ENCODE data around the gene IL9.

Gene IL9

GRCh38 chr5:135921388-135921787 lies 25.7 kb upstream of the IL9 start:
- no peak overlapping the region for H3K4me2 ChIP-seq (ENCODE audit: low read depth, low read length, poor library complexity, severe bottlenecking)
- no peaks in the 10 kb centered on the region for H3K27me3 ChIP-seq (ENCODE audit: low read length)
- H4K20me1 ChIP-seq (ENCODE audit: low read depth, low read length) = no peaks in the 10 kb centered on the region

DNA sequence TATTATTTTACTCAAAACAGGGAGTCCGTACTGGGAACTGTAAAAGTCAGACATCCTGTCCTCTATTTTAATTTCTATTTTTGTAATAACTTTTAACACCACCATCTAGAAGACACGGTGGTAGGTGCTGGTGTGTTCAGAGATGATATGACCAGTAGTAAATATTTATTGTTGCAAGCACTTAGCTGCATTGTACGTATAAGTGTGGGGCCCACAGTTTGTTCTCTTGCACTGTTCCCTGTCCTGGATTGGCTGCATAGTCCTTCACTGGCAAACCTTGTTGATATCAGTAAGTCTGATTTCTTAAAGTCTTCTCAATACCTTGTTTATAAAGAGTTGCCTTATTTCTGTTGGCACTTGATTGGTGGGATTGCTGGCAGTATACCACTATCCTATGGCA lies 24.6 kb upstream of the IL9 start:
- no peaks in the 10 kb centered on the region for H3K9me2 ChIP-seq (replicated peaks; ENCODE audit: insufficient read depth, low read length)
- H2AFZ ChIP-seq (ENCODE audit: low read depth, low read length, severe bottlenecking) = no peak overlapping the region
- H3K9ac ChIP-seq (ENCODE audit: low read length) = no peak overlapping the region
- no peaks in the 10 kb centered on the region for H3K36me3 ChIP-seq (ENCODE audit: low read length)
- H3K4me2 ChIP-seq (ENCODE audit: low read depth, low read length, poor library complexity, severe bottlenecking) = no peak overlapping the region
- TF ChIP-seq EZH2phosphoT487 (conservative IDR thresholded peaks at IDR 0.05; ENCODE audit: low read length) = no peak
- TF ChIP-seq CTCF (IDR thresholded peaks at IDR 0.05; ENCODE audit: insufficient read depth, low read length, poor library complexity, severe bottlenecking) = no peak
- H3K27ac ChIP-seq (ENCODE audit: low read depth, low read length) = no peak overlapping the region
- no peak overlapping the region for H3K4me3 ChIP-seq (ENCODE audit: insufficient read depth, low read length, poor library complexity, severe bottlenecking)
- H3K79me2 ChIP-seq (ENCODE audit: insufficient read depth, low read length) = no peaks in the 10 kb centered on the region
- no peaks in the 10 kb centered on the region for H3K27me3 ChIP-seq (ENCODE audit: low read length)
- H3K9me3 ChIP-seq (ENCODE audit: insufficient read depth, low read length) = no peaks in the 10 kb centered on the region
- no peaks in the 10 kb centered on the region for H4K20me1 ChIP-seq (ENCODE audit: low read depth, low read length)
- H3F3A ChIP-seq (ENCODE audit: insufficient read depth) = no peaks in the 10 kb centered on the region

More at GRCh38 chr5:135921388-135921787, 25.7 kb upstream of the IL9 start:
- Histone ChIP-seq H2AFZ (ENCODE audit: low read depth, low read length, severe bottlenecking) (no peak overlapping the region), H3K27ac (ENCODE audit: low read depth, low read length) (no peak overlapping the region), H3K9me2 (replicated peaks; ENCODE audit: insufficient read depth, low read length) (no peaks in the 10 kb centered on the region), H3K9me3 (ENCODE audit: insufficient read depth, low read length) (no peaks in the 10 kb centered on the region), H3K4me3 (ENCODE audit: insufficient read depth, low read length, poor library complexity, severe bottlenecking) (no peak overlapping the region), H3K9ac (ENCODE audit: low read length) (no peak overlapping the region), H3F3A (ENCODE audit: insufficient read depth) (no peaks in the 10 kb centered on the region), H3K79me2 (ENCODE audit: insufficient read depth, low read length) (no peaks in the 10 kb centered on the region), H3K36me3 (ENCODE audit: low read length) (no peaks in the 10 kb centered on the region)
- TF ChIP-seq CTCF (IDR thresholded peaks at IDR 0.05; ENCODE audit: insufficient read depth, low read length, poor library complexity, severe bottlenecking) (no peak), EZH2phosphoT487 (conservative IDR thresholded peaks at IDR 0.05; ENCODE audit: low read length) (no peak)

- Histone ChIP-seq H3K9ac (ENCODE audit: low read length) (no peak overlapping the region), H3K27ac (ENCODE audit: low read depth, low read length) (no peak overlapping the region), H2AFZ (ENCODE audit: low read depth, low read length, severe bottlenecking) (no peak overlapping the region), H4K20me1 (ENCODE audit: low read depth, low read length) (no peaks in the 10 kb centered on the region), H3K4me3 (ENCODE audit: insufficient read depth, low read length, poor library complexity, severe bottlenecking) (no peak overlapping the region), H3K9me2 (replicated peaks; ENCODE audit: insufficient read depth, low read length) (no peaks in the 10 kb centered on the region), H3F3A (ENCODE audit: insufficient read depth) (no peaks in the 10 kb centered on the region), H3K9me3 (ENCODE audit: insufficient read depth, low read length) (no peaks in the 10 kb centered on the region), H3K36me3 (ENCODE audit: low read length) (no peaks in the 10 kb centered on the region), H3K27me3 (ENCODE audit: low read length) (no peaks in the 10 kb centered on the region), H3K79me2 (ENCODE audit: insufficient read depth, low read length) (no peaks in the 10 kb centered on the region), H3K4me2 (ENCODE audit: low read depth, low read length, poor library complexity, severe bottlenecking) (no peak overlapping the region)
- TF ChIP-seq CTCF (IDR thresholded peaks at IDR 0.05; ENCODE audit: insufficient read depth, low read length, poor library complexity, severe bottlenecking) = no peak
- TF ChIP-seq EZH2phosphoT487 (conservative IDR thresholded peaks at IDR 0.05; ENCODE audit: low read length) = no peak
These were observed 21.1 kb upstream of the IL9 start for GRCh38 chr5:135916638-135917263.
